IMR-90 (cell line): ENCODE results near the gene ELL2. TPM values are rescaled to one million over a fixed set of nuclear protein-coding genes. Genes with fewer than 3 reads are reported as not detected.

Experiments used
- ATAC-seq: fragments of 200-7000 bp; cut with Tn5 transposase; 2 replicates; pipeline ENCODE4 v1.9.1; 2020; ENCODE audit warnings: low read depth, mild to moderate bottlenecking, moderate library complexity
- BruUV-seq: library from RNA; stranded (reverse); fragments of 400-500 nt; replicated peaks from 2 replicates; lab custom pipeline; 2021; lab: Mats Ljungman, UMichigan
- CTCF ChIA-PET: fragments of 300-600 bp; formaldehyde crosslinking; extraction: SDS; loops from one replicate; lab custom pipeline; 2021; ENCODE audit warnings: antibody characterized with exemption; lab: Yijun Ruan, JAX
- POLR2A ChIA-PET: fragments of 300-600 bp; sonication (Branson Sonifier 250); formaldehyde crosslinking; loops from one replicate; lab custom pipeline; 2022; ENCODE audit warnings: antibody characterized with exemption; ENCODE audit not compliant: unreplicated experiment; lab: Charles Lee
- DNase-seq: peaks from one replicate; pipeline ENCODE4 v3.0.0; 2013
- H2AFZ ChIP-seq: replicated peaks from 2 replicates; pipeline ENCODE3; 2013; ENCODE audit warnings: low read length, mild to moderate bottlenecking; ENCODE audit not compliant: poor library complexity
- H2AK5ac ChIP-seq: 2 replicates; pipeline ENCODE4 v1.6.1; 2013; ENCODE audit warnings: low read depth, low read length, inconsistent platforms
- H2AK9ac ChIP-seq: replicated peaks from 2 replicates; pipeline ENCODE3; 2013; ENCODE audit warnings: mild to moderate bottlenecking, low read depth, low read length, moderate library complexity; ENCODE audit not compliant: poor library complexity
- H2BK120ac ChIP-seq: 2 replicates; pipeline ENCODE4 v1.6.1; 2013; ENCODE audit warnings: low read depth, low read length, inconsistent platforms
- H2BK15ac ChIP-seq: 3 replicates; pipeline ENCODE4 v1.6.1; 2013; ENCODE audit warnings: low read depth, low read length, inconsistent platforms
- H2BK20ac ChIP-seq: 2 replicates; pipeline ENCODE4 v1.6.1; 2013; ENCODE audit warnings: low read depth, mild to moderate bottlenecking, inconsistent platforms, low read length, moderate library complexity
- H2BK5ac ChIP-seq: 2 replicates; pipeline ENCODE4 v1.6.1; 2013; ENCODE audit warnings: mild to moderate bottlenecking, low read depth, low read length, inconsistent platforms; ENCODE audit not compliant: poor library complexity, severe bottlenecking
- H3K14ac ChIP-seq: replicated peaks from 2 replicates; pipeline ENCODE4 v1.6.1; 2013; ENCODE audit warnings: low read depth, low read length, inconsistent platforms
- H3K18ac ChIP-seq: 2 replicates; pipeline ENCODE4 v1.6.1; 2013; ENCODE audit warnings: low read depth, low read length, control low read depth
- H3K23ac ChIP-seq: 2 replicates; pipeline ENCODE4 v1.6.1; 2013; ENCODE audit warnings: low read depth, low read length, inconsistent platforms
- H3K27ac ChIP-seq: 2 replicates; pipeline ENCODE4 v1.5.1; 2013; ENCODE audit warnings: mild to moderate bottlenecking, control low read depth, low read length; ENCODE audit not compliant: insufficient read depth
- H3K27me3 ChIP-seq: 2 replicates; pipeline ENCODE4 v1.6.1; 2013; ENCODE audit warnings: low read length; ENCODE audit not compliant: control insufficient read depth, insufficient read depth
- H3K36me3 ChIP-seq: 2 replicates; pipeline ENCODE4 v1.6.1; 2013; ENCODE audit warnings: low read length, mixed read lengths; ENCODE audit not compliant: control insufficient read depth, insufficient read depth
- H3K4ac ChIP-seq: 2 replicates; pipeline ENCODE4 v1.6.1; 2013; ENCODE audit warnings: low read depth, low read length, inconsistent platforms
- H3K4me1 ChIP-seq: 2 replicates; pipeline ENCODE4 v1.6.1; 2013; ENCODE audit warnings: low read length, mixed read lengths; ENCODE audit not compliant: control insufficient read depth, insufficient read depth
- H3K4me2 ChIP-seq: 2 replicates; pipeline ENCODE4 v1.6.1; 2013; ENCODE audit warnings: low read depth, mild to moderate bottlenecking, control low read depth, low read length, moderate library complexity
- H3K4me3 ChIP-seq: 2 replicates; pipeline ENCODE4 v1.5.1; 2013; ENCODE audit warnings: low read depth, mild to moderate bottlenecking, control low read depth, low read length, moderate library complexity; ENCODE audit not compliant: insufficient read depth
- H3K56ac ChIP-seq: 2 replicates; pipeline ENCODE4 v1.6.1; 2013; ENCODE audit warnings: low read length, inconsistent platforms; ENCODE audit not compliant: insufficient read depth; ENCODE audit errors: extremely low read depth
- H3K79me1 ChIP-seq, 2 experiments: 2 replicates each; pipeline ENCODE4 v1.6.1; 2013; ENCODE audit warnings: low read length in 2 of 2, inconsistent platforms in 1 of 2, low read depth in 1 of 2
- H3K9ac ChIP-seq: 2 replicates; pipeline ENCODE4 v1.6.1; 2013; ENCODE audit warnings: low read depth, low read length, control low read depth
- H3K9me1 ChIP-seq: 2 replicates; pipeline ENCODE4 v1.6.1; 2013; ENCODE audit warnings: low read length, inconsistent platforms; ENCODE audit not compliant: insufficient read depth
- H3K9me3 ChIP-seq: 2 replicates; pipeline ENCODE4 v1.6.1; 2013; ENCODE audit warnings: low read length; ENCODE audit not compliant: control insufficient read depth, insufficient read depth
- H4K20me1 ChIP-seq: 2 replicates; pipeline ENCODE4 v1.6.1; 2013; ENCODE audit warnings: low read length, inconsistent platforms; ENCODE audit not compliant: insufficient read depth
- H4K5ac ChIP-seq: 2 replicates; pipeline ENCODE4 v1.6.1; 2013; ENCODE audit warnings: mild to moderate bottlenecking, low read depth, low read length, control low read depth
- H4K8ac ChIP-seq, 2 experiments: 2 replicates each; pipeline ENCODE4 v1.6.1; 2013; ENCODE audit warnings: low read depth in 2 of 2, low read length in 2 of 2, control low read depth in 1 of 2, inconsistent platforms in 1 of 2
- H4K91ac ChIP-seq: 2 replicates; pipeline ENCODE4 v1.6.1; 2013; ENCODE audit warnings: low read depth, low read length, inconsistent platforms; ENCODE audit not compliant: insufficient read depth
- BHLHE40 ChIP-seq: fragments of 150-350 bp; IDR thresholded peaks from 2 replicates; pipeline ENCODE4 v1.6.1; 2016; ENCODE audit warnings: mild to moderate bottlenecking, low read depth, low read length
- CEBPB ChIP-seq: IDR thresholded peaks from 2 replicates; pipeline ENCODE4 v1.6.1; 2012; ENCODE audit warnings: low read depth, low read length, improper control_type of control experiment
- RAD21 ChIP-seq: IDR thresholded peaks from 2 replicates; pipeline ENCODE4 v1.6.1; 2012; ENCODE audit warnings: low read length, improper control_type of control experiment
- WGBS, 2 experiments: methylation state at CpG; one replicate each; pipeline versions ENCODE4 v1.1.5 to v1.1.7; 2013; ENCODE audit warnings: missing lambda C conversion rate in 2 of 2; ENCODE audit not compliant: insufficient read length in 1 of 2; ENCODE audit errors: extremely low coverage in 2 of 2; 5-methylcytosine and 5-hydroxymethylcytosine counted together
- dilution Hi-C: fragments of 300-500 bp; cut with HindIII; formaldehyde crosslinking; loops from one replicate; pipeline ENCODE4 v1.14.3; 2018; ENCODE audit warnings: low sequenced_read_pairs; ENCODE audit not compliant: unreplicated experiment
- in situ Hi-C: fragments of 300-500 bp; cut with MboI; formaldehyde crosslinking; loops from 3 replicates; pipeline ENCODE4 v1.14.3; 2019; ENCODE audit warnings: low sequenced_read_pairs, inconsistent platforms, mixed read lengths
- intact Hi-C: fragments of 100-400 bp; cut with micrococcal nuclease; formaldehyde crosslinking; loops from 2 replicates; pipeline ENCODE4 v1.10.0; 2022
- polyA plus RNA-seq, 3 experiments: library from polyadenylated mRNA; depleted of rRNA; stranded (reverse); fragments of >200 nt; gene quantifications; 2 replicates each; pipeline ENCODE4 v1.2.3, GENCODE V29; 2012; ENCODE audit warnings: low replicate concordance in 1 of 3
- total RNA-seq: library from RNA; depleted of rRNA; stranded (reverse); fragments of >200 nt; gene quantifications from 2 replicates; pipeline ENCODE4 v1.2.3, GENCODE V29; 2012

Gene ELL2
- total and polyA plus RNA-seq, 2 of the 4 experiments (the other 2 are of a cell fraction) = 61.4 to 92.5 TPM

- H2BK20ac ChIP-seq = no peak overlapping the region
- H4K20me1 ChIP-seq = peaks cover 95% of the 10 kb centered on the region
- TF ChIP-seq CEBPB (no peak), BHLHE40 (no peak), RAD21 (no peak)
- ChIA-PET POLR2A (interaction anchor here (0.6 kb wide), 1 partner anchor 431 kb away, joined by 3 read pairs; no protein-coding TSS in a partner anchor), CTCF (no interaction called here)
- no peak overlapping the region for H2BK15ac ChIP-seq
- no peaks in the 10 kb centered on the region for H3K27me3 ChIP-seq
- H3K9ac ChIP-seq = peak overlapping the region; percentile 81
- no peak for DNase-seq
- in situ Hi-C loops = loop anchor here (5.0 kb wide), 1 partner anchor 371 kb away; no protein-coding TSS in a partner anchor
- dilution Hi-C loops = no loop called here
- peaks cover 6% of the 10 kb centered on the region; the same call in 1 of the 2 replicates for H3K4me1 ChIP-seq
- peak overlapping the region; percentile 84; the same call in 1 of the 2 replicates for H3K27ac ChIP-seq
- H2BK5ac ChIP-seq = peak overlapping the region; percentile 78
- H3K9me3 ChIP-seq = no peaks in the 10 kb centered on the region
- no peak overlapping the region for H2AK9ac ChIP-seq
- peak overlapping the region; percentile 53; the same call in 1 of the 2 replicates for H3K14ac ChIP-seq
- H4K8ac ChIP-seq = peak overlapping the region in 1 of 2 experiments; percentile 10; a peak in 1 of 4 replicates
- no peak overlapping the region for H2AFZ ChIP-seq
- H3K18ac ChIP-seq = peak overlapping the region; percentile 55
- H3K36me3 ChIP-seq = peaks cover 37% of the 10 kb centered on the region
- no peak overlapping the region for H2BK120ac ChIP-seq
- BruUV-seq = no TSS peak
- no peak overlapping the region for H3K56ac ChIP-seq
- H2AK5ac ChIP-seq = no peak overlapping the region
- H3K79me1 ChIP-seq = peaks cover 0 to 43% of the 10 kb centered on the region in 2 experiments; a peak in 2 of 4 replicates
- 20% methylated on average over 1 of the region's 2 CpGs; no CpG with 5 or more reads in 1 of the 2 experiments for WGBS, 2 experiments
- peak overlapping the region; percentile 19; the same call in 1 of the 2 replicates for H3K4ac ChIP-seq
- peak overlapping the region; percentile 99 for H3K4me3 ChIP-seq
- no peak for ATAC-seq
- intact Hi-C loops = loop anchor here (5.0 to 10.0 kb wide), 2 partner anchors 161 to 709 kb away; partner anchors contain the start of gene CAST
- H3K23ac ChIP-seq = no peak overlapping the region; the same call in 1 of the 2 replicates
- H3K4me2 ChIP-seq = peak overlapping the region; percentile 85
- 0 out of 2 replicates have a peak overlapping the region, but pooled peaks have one; percentile 4 for H4K5ac ChIP-seq
- no peak overlapping the region for H4K91ac ChIP-seq
- H3K9me1 ChIP-seq = no peaks in the 10 kb centered on the region; the same call in 1 of the 2 replicates
Measured at GRCh38 chr5:95956021-95956899, 5.4 kb downstream of the ELL2 start.
